Glomerular endothelial cell (primary cell): Measurements from ENCODE around the gene RSPO3. TPM values are rescaled to one million over a fixed set of nuclear protein-coding genes. Genes with fewer than 3 reads are reported as not detected.

Source experiments
- total RNA-seq: library from RNA; depleted of rRNA; stranded (reverse); fragments of >200 nt; gene quantifications from 2 replicates; pipeline ENCODE4 v1.2.3, GENCODE V29; 2015

RSPO3 gene
- total RNA-seq, 1 donor from 2014 or later: 1.8 TPM

Other genes starting within 250 kb of the RSPO3 start
- 36.7 and 41.2 TPM in 2 replicates for gene RNF146, start 148.2 kb downstream of the RSPO3 start, total RNA-seq
- gene ECHDC1, start 224.9 kb downstream of the RSPO3 start, total RNA-seq: 32.2 and 54.0 TPM in 2 replicates